Mesothelial cell of epicardium (in vitro differentiated cells): ENCODE results near the gene TRPV5. TPM values are rescaled to one million over a fixed set of nuclear protein-coding genes. Genes with fewer than 3 reads are reported as not detected.

Source experiments
- DNase-seq, 2 experiments: peaks; one replicate each; pipeline ENCODE4 v3.0.0; 2021; ENCODE audit warnings: low spot score in 2 of 2; ENCODE audit not compliant: unreplicated experiment in 2 of 2
- H3K27ac Mint-ChIP-seq: 2 replicates; pipeline ENCODE4 v1.8.0; 2021; ENCODE audit warnings: mixed read lengths
- H3K27me3 Mint-ChIP-seq: 2 replicates; pipeline ENCODE4 v1.8.0; 2021; ENCODE audit warnings: low read depth, mixed read lengths
- H3K36me3 Mint-ChIP-seq: 2 replicates; pipeline ENCODE4 v1.8.0; 2021; ENCODE audit warnings: mixed read lengths
- H3K4me1 Mint-ChIP-seq: 2 replicates; pipeline ENCODE4 v1.8.0; 2021; ENCODE audit warnings: mixed read lengths
- H3K4me3 Mint-ChIP-seq: 2 replicates; pipeline ENCODE4 v1.8.0; 2021; ENCODE audit warnings: mild to moderate bottlenecking, moderate library complexity, mixed read lengths
- H3K9me3 Mint-ChIP-seq: 2 replicates; pipeline ENCODE4 v1.8.0; 2021; ENCODE audit warnings: mixed read lengths
- CTCF ChIP-seq: fragments of 200-600 bp; sonication (generic); IDR thresholded peaks from one replicate; pipeline ENCODE4 v1.5.0; 2021; ENCODE audit warnings: antibody characterized with exemption; ENCODE audit not compliant: unreplicated experiment
- total RNA-seq: library from RNA; stranded (reverse); gene quantifications from 3 replicates; pipeline ENCODE4 v1.2.1, GENCODE V29; 2021

TRPV5 gene
- total RNA-seq, 1 donor from 2014 or later: 0.56 TPM

- no peak for TF ChIP-seq CTCF
- Mint-ChIP-seq H3K36me3 (peaks cover 8% of the 10 kb centered on the region), H3K27ac (no peak overlapping the region), H3K4me3 (no peak overlapping the region), H3K4me1 (peaks cover 24% of the 10 kb centered on the region), H3K27me3 (peaks cover 9% of the 10 kb centered on the region), H3K9me3 (no peaks in the 10 kb centered on the region)
- no peak for DNase-seq
Observed at GRCh38 chr7:142860968-142861367, 72.6 kb downstream of the TRPV5 start.

DNA sequence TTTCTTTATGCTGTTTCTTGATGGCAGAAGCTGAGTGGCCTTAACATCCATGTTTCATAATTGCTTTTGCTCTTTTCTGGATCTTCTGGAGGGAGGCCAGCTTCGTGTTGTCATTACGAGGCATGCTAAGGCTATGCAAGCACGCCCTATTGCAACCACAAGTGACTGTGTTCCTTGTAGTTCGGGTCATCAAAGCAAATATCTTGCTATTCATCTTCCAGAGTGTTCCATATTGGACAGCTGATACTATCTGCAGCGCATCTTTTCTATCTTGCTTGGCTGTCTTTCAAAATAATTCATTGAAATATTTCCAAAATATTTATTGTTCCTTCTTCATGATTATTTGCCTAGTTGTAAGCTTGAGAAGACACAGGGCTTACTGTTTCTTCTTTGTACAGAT is 73.7 kb downstream of the TRPV5 start:
- H3K27me3 Mint-ChIP-seq: peaks cover 10% of the 10 kb centered on the region
- no peak for DNase-seq
- TF ChIP-seq CTCF: no peak

GRCh38 chr7:142859411-142859810 is 74.1 kb downstream of the TRPV5 start:
- DNase-seq: no peak
- peaks cover 8% of the 10 kb centered on the region for H3K36me3 Mint-ChIP-seq
- no peaks in the 10 kb centered on the region for H3K9me3 Mint-ChIP-seq
- no peak overlapping the region for H3K4me3 Mint-ChIP-seq
- no peak for TF ChIP-seq CTCF
- H3K4me1 Mint-ChIP-seq: peaks cover 29% of the 10 kb centered on the region
- peaks cover 10% of the 10 kb centered on the region for H3K27me3 Mint-ChIP-seq
- no peak overlapping the region for H3K27ac Mint-ChIP-seq

More for the DNA sequence above, 73.7 kb downstream of the TRPV5 start:
- Mint-ChIP-seq H3K27ac (no peak overlapping the region), H3K9me3 (no peaks in the 10 kb centered on the region), H3K4me1 (peaks cover 29% of the 10 kb centered on the region), H3K4me3 (no peak overlapping the region), H3K36me3 (peaks cover 8% of the 10 kb centered on the region)

Other genes with a start within 250 kb of the TRPV5 start
- gene PRSS1, start 184.3 kb downstream of the TRPV5 start, total RNA-seq: not detected in 3 replicates
- gene PRSS2, start 162.8 kb downstream of the TRPV5 start, total RNA-seq: not detected in 3 replicates
- gene EPHB6, start 78.7 kb downstream of the TRPV5 start, total RNA-seq: 28.0 to 30.9 TPM (median 28.9 TPM) in 3 replicates
- 4.2 to 5.7 TPM (median 5.6 TPM) in 3 replicates for gene TRPV6, start 48.0 kb downstream of the TRPV5 start, total RNA-seq
- not detected in 3 replicates for gene LLCFC1, start 5.7 kb upstream of the TRPV5 start, total RNA-seq
- gene KEL, start 28.6 kb upstream of the TRPV5 start, total RNA-seq: 1.9 to 4.2 TPM (median 2.3 TPM) in 3 replicates
- gene OR9A2, start 93.4 kb upstream of the TRPV5 start, total RNA-seq: 0.29 to 0.42 TPM (median 0.33 TPM) in 3 replicates
- not detected in 3 replicates for gene OR6V1, start 118.6 kb upstream of the TRPV5 start, total RNA-seq
- not detected in 3 replicates for gene PIP, start 198.3 kb upstream of the TRPV5 start, total RNA-seq
- not detected in 3 replicates for gene TAS2R39, start 249.7 kb upstream of the TRPV5 start, total RNA-seq